IMR-90 (cell line): ENCODE measurements around the gene ARMH4. TPM values are rescaled to one million over a fixed set of nuclear protein-coding genes. Genes with fewer than 3 reads are reported as not detected.

ENCODE experiments used
- microRNA-seq, 2 experiments: library from miRNA; stranded (forward) in 1 of 2; unstranded in 1 of 2; fragments of 10-50 nt in 1 of 2; fragments of <30 nt in 1 of 2; gene quantifications in 1 of 2; microRNA quantifications in 1 of 2; one replicate each; pipeline versions ENCODE3 to v1.1.0; 2013 to 2020; ENCODE audit not compliant: insufficient read depth in 1 of 2, insufficient read length in 1 of 2, unreplicated experiment in 1 of 2
- polyA plus RNA-seq, 3 experiments: library from polyadenylated mRNA; depleted of rRNA; stranded (reverse); fragments of >200 nt; gene quantifications; 2 replicates each; pipeline ENCODE4 v1.2.3, GENCODE V29; 2012; ENCODE audit warnings: low replicate concordance in 1 of 3
- small RNA-seq, 5 experiments: library from RNA; depleted of rRNA; stranded (forward); fragments of <200 nt; gene quantifications; one replicate each; pipeline ENCODE3, GENCODE V24; 2012
- total RNA-seq: library from RNA; depleted of rRNA; stranded (reverse); fragments of >200 nt; gene quantifications from 2 replicates; pipeline ENCODE4 v1.2.3, GENCODE V29; 2012; rRNA removed

ARMH4 gene
- total and polyA plus RNA-seq, 2 of the 4 experiments (the other 2 are of a cell fraction): 4.6 to 5.6 TPM

Small RNAs within 50 kb of the gene (microRNA-seq; reads per million reads assigned to microRNA genes)
- not detected for gene RN7SL598P (ENCODE audit: insufficient read depth, insufficient read length)

Small RNAs within 50 kb of the gene (small RNA-seq; reads per million reads assigned to genes)
- gene RN7SL598P: 0 reads per million in 5 experiments

Other genes with a start within 250 kb of the ARMH4 start
- gene ACTR10, start 47.9 kb upstream of the ARMH4 start, total RNA-seq: 46.4 and 71.0 TPM in 2 replicates
- 55.4 and 71.7 TPM in 2 replicates for gene ACTR10, start 47.9 kb upstream of the ARMH4 start, polyA plus RNA-seq (2012; rRNA removed)
- 74.9 and 114 TPM in 2 replicates for gene PSMA3, start 92.6 kb upstream of the ARMH4 start, total RNA-seq
- 227 and 231 TPM in 2 replicates for gene PSMA3, start 92.6 kb upstream of the ARMH4 start, polyA plus RNA-seq (2012; rRNA removed)
- 3.8 and 6.7 TPM in 2 replicates for gene ARID4A, start 146.3 kb upstream of the ARMH4 start, total RNA-seq
- 3.3 and 3.4 TPM in 2 replicates for gene ARID4A, start 146.3 kb upstream of the ARMH4 start, polyA plus RNA-seq (2012; rRNA removed)
- not detected in 2 replicates for gene TOMM20L, start 243.7 kb upstream of the ARMH4 start, total RNA-seq
- gene TOMM20L, start 243.7 kb upstream of the ARMH4 start, polyA plus RNA-seq (2012; rRNA removed): not detected in 2 replicates